ENCODE data around the gene NANOGP8. TPM values are rescaled to one million over a fixed set of nuclear protein-coding genes. Genes with fewer than 3 reads are reported as not detected.
"Not testable (repeated sequence)": the region's sequence is repeated elsewhere in the genome, so short reads cannot be mapped to it uniquely, and the experiment has no call there.

Gene NANOGP8
- total RNA-seq = 1 to 10 TPM in 1 of 4 donors, not detected in 3; 2.8 TPM

- H3K9me3 ChIP-seq; DNase-seq; intact Hi-C loops (cut with DNase I; ENCODE audit: low total_unique reads); H3K4me3 ChIP-seq; H3K4me1 ChIP-seq; H3K27me3 ChIP-seq; H3K36me3 ChIP-seq: not testable (repeated sequence)
- peak within 1 kb of the TSS in 1 of 2 donors; percentile 60 for H3K27ac ChIP-seq
These were observed at the start of gene NANOGP8 for GRCh38 chr15:35085176-35085919. TSS of gene NANOGP8 (minus strand) at chr15:35085295. CDS start at chr15:35085110, 185 bp downstream.

GRCh38 chr15:35134299-35134698 is 49.2 kb upstream of the NANOGP8 start:
- H3K9me3 ChIP-seq = no peaks in the 10 kb centered on the region
- H3K27ac ChIP-seq = no peak overlapping the region
- no peak for DNase-seq
- no peaks in the 10 kb centered on the region for H3K4me1 ChIP-seq
- intact Hi-C loops (cut with DNase I; ENCODE audit: low total_unique reads) = no loop called here
- TF ChIP-seq CTCF (IDR thresholded peaks at IDR 0.05) (no peak), POLR2A (IDR thresholded peaks at IDR 0.05) (no peak)
- no peaks in the 10 kb centered on the region for H3K36me3 ChIP-seq
- no peak overlapping the region for H3K4me3 ChIP-seq
- no peaks in the 10 kb centered on the region for H3K27me3 ChIP-seq

- Histone ChIP-seq H3K4me3 (no peak overlapping the region), H3K36me3 (no peaks in the 10 kb centered on the region), H3K4me1 (peaks cover 0 to 3% of the 10 kb centered on the region in 2 donors), H3K27ac (no peak overlapping the region), H3K27me3 (no peaks in the 10 kb centered on the region), H3K9me3 (no peaks in the 10 kb centered on the region)
- DNase-seq = no peak
- intact Hi-C loops (cut with DNase I; ENCODE audit: low total_unique reads) = no loop called here
- no peak for TF ChIP-seq CTCF (IDR thresholded peaks at IDR 0.05)
- TF ChIP-seq POLR2A (IDR thresholded peaks at IDR 0.05) = no peak
These were observed 45.1 kb upstream of the NANOGP8 start for GRCh38 chr15:35130245-35130644.

GRCh38 chr15:35129361-35129760 is 44.3 kb upstream of the NANOGP8 start:
- TF ChIP-seq CTCF (IDR thresholded peaks at IDR 0.05) (no peak), POLR2A (IDR thresholded peaks at IDR 0.05) (no peak)
- H3K9me3 ChIP-seq = no peaks in the 10 kb centered on the region
- peaks cover 0 to 3% of the 10 kb centered on the region in 2 donors for H3K4me1 ChIP-seq
- DNase-seq = no peak
- no peaks in the 10 kb centered on the region for H3K27me3 ChIP-seq
- H3K27ac ChIP-seq = no peak overlapping the region
- intact Hi-C loops (cut with DNase I; ENCODE audit: low total_unique reads) = no loop called here
- H3K36me3 ChIP-seq = no peaks in the 10 kb centered on the region
- no peak overlapping the region for H3K4me3 ChIP-seq

GRCh38 chr15:35127717-35128116 is 42.6 kb upstream of the NANOGP8 start:
- peaks cover 0 to 3% of the 10 kb centered on the region in 2 donors for H3K4me1 ChIP-seq
- H3K27me3 ChIP-seq = no peaks in the 10 kb centered on the region
- TF ChIP-seq CTCF (IDR thresholded peaks at IDR 0.05) (no peak), POLR2A (IDR thresholded peaks at IDR 0.05) (no peak)
- no peak overlapping the region for H3K27ac ChIP-seq
- H3K4me3 ChIP-seq = no peak overlapping the region
- intact Hi-C loops (cut with DNase I; ENCODE audit: low total_unique reads) = no loop called here
- H3K36me3 ChIP-seq = no peaks in the 10 kb centered on the region
- DNase-seq = no peak
- no peaks in the 10 kb centered on the region for H3K9me3 ChIP-seq
